HepG2 (cell line): ENCODE measurements around the gene PRR30. TPM values are rescaled to one million over a fixed set of nuclear protein-coding genes. Genes with fewer than 3 reads are reported as not detected.

Source experiments
- ATAC-seq: fragments of 200-7000 bp; cut with Tn5 transposase; 3 replicates; pipeline ENCODE4 v1.9.1; 2020; ENCODE audit warnings: mild to moderate bottlenecking, moderate library complexity
- BruUV-seq: library from RNA; stranded (reverse); fragments of 400-500 nt; replicated peaks from 2 replicates; lab custom pipeline; 2021; lab: Mats Ljungman, UMichigan
- CTCF ChIA-PET: fragments of 300-600 bp; formaldehyde crosslinking; extraction: SDS; loops from one replicate; lab custom pipeline; 2021; ENCODE audit warnings: low total read pairs, inconsistent platforms, low intra/inter-chr PET ratio; lab: Yijun Ruan, JAX
- POLR2A ChIA-PET: fragments of 350-600 bp; sonication (Branson Sonifier 250); formaldehyde crosslinking; loops from one replicate; lab custom pipeline; 2020; ENCODE audit warnings: antibody characterized with exemption, inconsistent platforms; lab: Yijun Ruan, JAX
- DNase-seq: peaks from one replicate; pipeline ENCODE4 v3.0.0-alpha.2; 2015; ENCODE audit warnings: low spot score
- FAIRE-seq: peaks from 3 replicates; lab custom pipeline; 2011; peaks lifted over from hg19 to GRCh38; lab: Jason Lieb, UNC
- H2AFZ ChIP-seq: one replicate; pipeline ENCODE4 v1.6.1; 2011; ENCODE audit warnings: low read length, inconsistent platforms
- H3K27ac ChIP-seq: fragments of 300-600 bp; 3 replicates; pipeline ENCODE4 v1.8.0; 2011; ENCODE audit warnings: mixed run types, mild to moderate bottlenecking, mixed read lengths, low read length, inconsistent platforms; ENCODE audit not compliant: insufficient read depth; ENCODE audit errors: extremely low read length
- H3K27me3 ChIP-seq, 2 experiments: fragments of 200-600 bp in 1 of 2; 2 replicates in 1 of 2; 3 replicates in 1 of 2; pipeline versions ENCODE4 v1.6.0 to v1.8.0; 2011; ENCODE audit warnings: low read length in 2 of 2, mild to moderate bottlenecking in 2 of 2, moderate library complexity in 2 of 2, inconsistent platforms in 1 of 2; ENCODE audit not compliant: insufficient read depth in 2 of 2, control insufficient read depth in 1 of 2
- H3K36me3 ChIP-seq, 2 experiments: fragments of 200-600 bp in 1 of 2; replicated peaks in 1 of 2; 2 replicates in 1 of 2; 3 replicates in 1 of 2; pipeline versions ENCODE4 v1.5.1 to v1.8.0; 2011; ENCODE audit warnings: low read length in 2 of 2, inconsistent platforms in 1 of 2; ENCODE audit not compliant: insufficient read depth in 2 of 2, control insufficient read depth in 1 of 2
- H3K4me1 ChIP-seq: 2 replicates; pipeline ENCODE4 v1.5.1; 2012; ENCODE audit warnings: low read length, inconsistent platforms; ENCODE audit not compliant: insufficient read depth
- H3K4me2 ChIP-seq: 2 replicates; pipeline ENCODE4 v1.6.0; 2011; ENCODE audit warnings: low read depth, low read length, inconsistent platforms
- H3K4me3 ChIP-seq, 3 experiments: fragments of 200-600 bp in 1 of 3; sonication (generic), shearing (Covaris generic) in 1 of 3; replicated peaks in 1 of 3; 2 replicates each; pipeline ENCODE4 v1.5.1; 2011 to 2016; ENCODE audit warnings: low read length in 3 of 3, inconsistent platforms in 2 of 3, low read depth in 2 of 3, mild to moderate bottlenecking in 2 of 3, control low read depth in 1 of 3, mixed read lengths in 1 of 3; ENCODE audit not compliant: insufficient read depth in 1 of 3
- H3K79me2 ChIP-seq: one replicate; pipeline ENCODE4 v1.6.1; 2011; ENCODE audit warnings: low read length, inconsistent platforms; ENCODE audit not compliant: insufficient read depth
- H3K9ac ChIP-seq: 2 replicates; pipeline ENCODE4 v1.6.0; 2011; ENCODE audit warnings: mild to moderate bottlenecking, low read depth, low read length, inconsistent platforms; ENCODE audit not compliant: insufficient read depth
- H3K9me3 ChIP-seq: 2 replicates; pipeline ENCODE4 v1.5.1; 2012; ENCODE audit warnings: mild to moderate bottlenecking, low read length
- H4K20me1 ChIP-seq: 2 replicates; pipeline ENCODE4 v1.6.0; 2011; ENCODE audit warnings: inconsistent platforms, mild to moderate bottlenecking, low read length, moderate library complexity; ENCODE audit not compliant: insufficient read depth
- ATAD3A ChIP-seq: sonication (generic); formaldehyde crosslinking; IDR thresholded peaks from 2 replicates; pipeline ENCODE4 v1.4.0; 2020; ENCODE audit warnings: missing genetic modification reagents
- FOXM1 ChIP-seq: sonication (generic); formaldehyde crosslinking; IDR thresholded peaks from 2 replicates; pipeline ENCODE4 v1.5.0; 2020; ENCODE audit warnings: missing genetic modification reagents
- IRF2 ChIP-seq: IDR thresholded peaks from 2 replicates; pipeline ENCODE4 v1.6.1; 2018; ENCODE audit warnings: missing genetic modification reagents, missing compliant biosample characterization
- JDP2 ChIP-seq: sonication (generic); formaldehyde crosslinking; IDR thresholded peaks from 2 replicates; pipeline ENCODE4 v1.8.1; 2022; ENCODE audit warnings: missing genetic modification reagents, borderline replicate concordance
- MIER2 ChIP-seq: IDR thresholded peaks from 2 replicates; pipeline ENCODE4 v1.6.1; 2016; ENCODE audit warnings: missing biosample characterization, missing genetic modification reagents
- NFIC ChIP-seq: IDR thresholded peaks from 2 replicates; pipeline ENCODE4 v1.6.1; 2012; ENCODE audit warnings: mild to moderate bottlenecking, low read length, inconsistent platforms
- ZBTB21 ChIP-seq: sonication (generic); formaldehyde crosslinking; IDR thresholded peaks from 2 replicates; pipeline ENCODE4 v1.4.0; 2020; ENCODE audit warnings: missing genetic modification reagents
- ZFP41 ChIP-seq: sonication (generic); formaldehyde crosslinking; IDR thresholded peaks from 2 replicates; pipeline ENCODE4 v1.4.0; 2020; ENCODE audit warnings: mild to moderate bottlenecking, missing genetic modification reagents, borderline replicate concordance
- ZFY ChIP-seq: sonication (generic); formaldehyde crosslinking; IDR thresholded peaks from 2 replicates; pipeline ENCODE4 v1.4.0; 2020; ENCODE audit warnings: missing genetic modification reagents
- ZNF136 ChIP-seq: sonication (generic); formaldehyde crosslinking; IDR thresholded peaks from 2 replicates; pipeline ENCODE4 v1.8.1; 2022; ENCODE audit warnings: low read depth, mild to moderate bottlenecking, moderate library complexity, missing genetic modification reagents
- ZNF24 ChIP-seq: fragments of 450-650 bp; IDR thresholded peaks from 2 replicates; pipeline ENCODE4 v1.6.1; 2017; ENCODE audit warnings: antibody characterized with exemption, mild to moderate bottlenecking
- ZNF281 ChIP-seq: sonication (generic); formaldehyde crosslinking; IDR thresholded peaks from 2 replicates; pipeline ENCODE4 v1.4.0; 2020; ENCODE audit warnings: missing genetic modification reagents, borderline replicate concordance
- ZNF569 ChIP-seq: sonication (generic); formaldehyde crosslinking; IDR thresholded peaks from 2 replicates; pipeline ENCODE4 v1.5.0; 2020; ENCODE audit warnings: mild to moderate bottlenecking, missing genetic modification reagents, moderate library complexity, borderline replicate concordance
- ZNF616 ChIP-seq: sonication (generic); formaldehyde crosslinking; IDR thresholded peaks from 2 replicates; pipeline ENCODE4 v1.5.0; 2020; ENCODE audit warnings: low read depth, mild to moderate bottlenecking, missing genetic modification reagents
- WGBS: methylation state at CpG from one replicate; pipeline ENCODE4 v1.1.6; 2017; ENCODE audit warnings: low lambda C conversion rate; 5-methylcytosine and 5-hydroxymethylcytosine counted together
- in situ Hi-C: cut with HindIII; loops from 2 replicates; pipeline ENCODE4 v1.10.0; 2017; ENCODE audit warnings: low pct_unique_long_range_greater_than_20kb; ENCODE audit not compliant: extremely low pct_ligation_motif_present
- intact Hi-C: fragments of 100-400 bp; cut with micrococcal nuclease; formaldehyde crosslinking; loops from one replicate; pipeline ENCODE4 v1.10.0; 2022; ENCODE audit not compliant: unreplicated experiment
- polyA plus RNA-seq, 8 experiments: library from polyadenylated mRNA; depleted of rRNA in 3 of 8; stranded (reverse) in 7 of 8; unstranded in 1 of 8; fragments of >200 nt; fragmentation: Illumina TruSeq in 4 of 8; extraction: Trizol in 4 of 8; gene quantifications; 2 replicates each; pipeline versions ENCODE4 v1.2.1 to v1.2.3, GENCODE V29; 2011 to 2016; ENCODE audit warnings: low read depth in 4 of 8, missing spikeins in 1 of 8, mixed read lengths in 1 of 8; ENCODE audit not compliant: insufficient read depth in 1 of 8
- total RNA-seq, 5 experiments: library from RNA; depleted of rRNA; stranded (reverse); fragments of >200 nt; fragmentation: Illumina TruSeq; extraction: Trizol; gene quantifications; 2 replicates each; pipeline ENCODE4 v1.2.3, GENCODE V29; 2016; ENCODE audit warnings: low read depth in 1 of 5

PRR30 gene
- total and polyA plus RNA-seq, 2 of the 13 experiments (the other 11 are each of a cell fraction or from before 2014, with no cell fraction given), result not detected

GRCh38 chr2:27091746-27092695 lies 47.2 kb downstream of the PRR30 start (continued):
- TF ChIP-seq ZNF136 (CRISPR knock-in tag) (no peak), ZNF281 (CRISPR knock-in tag) (no peak), ZNF616 (CRISPR knock-in tag) (no peak), ATAD3A (CRISPR knock-in tag) (no peak), JDP2 (CRISPR knock-in tag) (no peak)

GRCh38 chr2:27089111-27089954 lies 49.9 kb downstream of the PRR30 start:
- H3K27me3 ChIP-seq, result no peaks in the 10 kb centered on the region
- peak overlapping the region; percentile 17 to 99 (median 74) for H3K4me3 ChIP-seq
- BruUV-seq, result no TSS peak
- ATAC-seq, result no peak
- ChIA-PET POLR2A (interaction anchor here (2.5 kb wide), 1 partner anchor 123 kb away, joined by 15 read pairs; the partner anchor contains the start of genes ATRAID and SLC5A6), CTCF (no interaction called here)
- peak overlapping the region; percentile 74 for H3K9ac ChIP-seq
- in situ Hi-C loops (no loop called here), intact Hi-C loops (loop anchor here (5.0 to 10.0 kb wide), 3 partner anchors 55 to 1158 kb away; partner anchors contain the start of gene TMEM214)
- peaks cover 56% of the 10 kb centered on the region for H3K79me2 ChIP-seq
- H3K9me3 ChIP-seq, result no peaks in the 10 kb centered on the region
- WGBS, result 68% methylated on average over 12 of the region's 14 CpGs
- H3K36me3 ChIP-seq, result peaks cover 0 to 3% of the 10 kb centered on the region in 2 experiments; a peak in 3 of 5 replicates
- no peak for DNase-seq
- FAIRE-seq, result no peak
- no peaks in the 10 kb centered on the region for H4K20me1 ChIP-seq
- H3K4me1 ChIP-seq, result peaks cover 83% of the 10 kb centered on the region
- H2AFZ ChIP-seq, result no peak overlapping the region
- H3K4me2 ChIP-seq, result peak overlapping the region; percentile 97
- peak overlapping the region; percentile 4 for H3K27ac ChIP-seq
- TF ChIP-seq ZBTB21 (no peak), ZFP41 (CRISPR knock-in tag) (no peak), FOXM1 (CRISPR knock-in tag) (no peak), IRF2 (CRISPR knock-in tag) (no peak), ZNF24 (no peak), ZNF569 (CRISPR knock-in tag) (no peak), MIER2 (CRISPR knock-in tag) (no peak), ZFY (CRISPR knock-in tag) (peak; percentile 10; the same call in 1 of the 2 replicates), NFIC (no peak)
